Mucosa of rectum (tissue), 2 donors: ENCODE data around the gene SLC27A5.

ENCODE experiments used
- H3K27ac ChIP-seq, 2 donors: one replicate each; pipeline ENCODE4 v1.7.0; 2013; ENCODE audit warnings: inconsistent platforms in 2 of 2, low read depth in 2 of 2, low read length in 2 of 2
- H3K27me3 ChIP-seq, 2 donors: one replicate each; pipeline ENCODE4 v1.7.0; 2013; ENCODE audit warnings: low read length in 2 of 2; ENCODE audit not compliant: control insufficient read depth in 2 of 2, insufficient read depth in 2 of 2
- H3K36me3 ChIP-seq, 2 donors: one replicate each; pipeline ENCODE4 v1.7.0; 2013; ENCODE audit warnings: low read length in 2 of 2; ENCODE audit not compliant: control insufficient read depth in 2 of 2, insufficient read depth in 2 of 2
- H3K4me1 ChIP-seq, 2 donors: one replicate each; pipeline ENCODE4 v1.7.0; 2013; ENCODE audit warnings: low read length in 2 of 2, mild to moderate bottlenecking in 1 of 2; ENCODE audit not compliant: control insufficient read depth in 2 of 2, insufficient read depth in 2 of 2
- H3K4me3 ChIP-seq, 2 donors: one replicate each; pipeline ENCODE4 v1.7.0; 2013; ENCODE audit warnings: low read length in 2 of 2
- H3K9ac ChIP-seq, 2 donors: one replicate each; pipeline ENCODE4 v1.7.0; 2013; ENCODE audit warnings: low read length in 2 of 2, low read depth in 1 of 2, mild to moderate bottlenecking in 1 of 2
- H3K9me3 ChIP-seq, 2 donors: one replicate each; pipeline ENCODE4 v1.7.0; 2013; ENCODE audit warnings: low read length in 2 of 2; ENCODE audit not compliant: control insufficient read depth in 2 of 2
- donor health status: healthy.
- donor health status: Normal muscosa, but diverticular disease.

Gene SLC27A5

GRCh38 chr19:58555920-58556621 lies 44.3 kb upstream of the SLC27A5 start:
- H3K4me1 ChIP-seq = peaks cover 41% of the 10 kb centered on the region in 2 donors
- H3K27me3 ChIP-seq = no peaks in the 10 kb centered on the region
- H3K9ac ChIP-seq = no peak overlapping the region
- H3K27ac ChIP-seq = peak overlapping the region in 1 of 2 donors; percentile 97
- H3K36me3 ChIP-seq = peaks cover 28% of the 10 kb centered on the region in 2 donors
- H3K9me3 ChIP-seq = no peaks in the 10 kb centered on the region
- H3K4me3 ChIP-seq = peak overlapping the region in 1 of 2 donors; percentile 31

DNA sequence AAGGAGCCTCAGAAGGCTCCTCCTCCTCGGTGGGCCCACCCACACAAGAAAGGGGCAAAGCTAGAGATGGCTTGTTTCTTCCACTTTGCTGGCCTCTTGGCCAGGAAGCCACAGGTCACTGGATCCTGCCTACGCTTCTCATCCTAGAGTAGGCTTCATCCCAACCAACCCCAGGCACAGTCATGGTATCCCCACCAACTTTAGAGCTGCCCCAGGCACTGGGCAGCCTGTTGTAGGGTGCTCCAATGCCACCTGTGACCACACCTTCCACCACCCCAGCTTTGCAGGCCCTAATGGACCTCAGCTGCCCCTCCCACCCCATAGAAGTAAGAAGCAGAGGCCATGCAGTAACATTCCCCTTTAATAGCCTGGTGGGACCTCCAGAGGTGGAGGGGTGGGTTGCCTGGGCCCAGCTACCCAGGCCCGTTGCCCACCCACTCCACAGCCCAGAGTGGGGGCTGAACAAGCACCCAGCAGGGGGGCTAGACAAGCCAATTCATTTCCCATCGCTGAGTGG lies 43.6 kb upstream of the SLC27A5 start:
- H3K4me3 ChIP-seq = peak overlapping the region; percentile 97 to 99
- peak overlapping the region; percentile 95 to 97 for H3K27ac ChIP-seq
- no peaks in the 10 kb centered on the region for H3K9me3 ChIP-seq
- H3K9ac ChIP-seq = peak overlapping the region; percentile 96 to 98
- no peaks in the 10 kb centered on the region for H3K27me3 ChIP-seq
- peaks cover 34 to 35% of the 10 kb centered on the region in 2 donors for H3K36me3 ChIP-seq
- peaks cover 41% of the 10 kb centered on the region in 2 donors for H3K4me1 ChIP-seq

DNA sequence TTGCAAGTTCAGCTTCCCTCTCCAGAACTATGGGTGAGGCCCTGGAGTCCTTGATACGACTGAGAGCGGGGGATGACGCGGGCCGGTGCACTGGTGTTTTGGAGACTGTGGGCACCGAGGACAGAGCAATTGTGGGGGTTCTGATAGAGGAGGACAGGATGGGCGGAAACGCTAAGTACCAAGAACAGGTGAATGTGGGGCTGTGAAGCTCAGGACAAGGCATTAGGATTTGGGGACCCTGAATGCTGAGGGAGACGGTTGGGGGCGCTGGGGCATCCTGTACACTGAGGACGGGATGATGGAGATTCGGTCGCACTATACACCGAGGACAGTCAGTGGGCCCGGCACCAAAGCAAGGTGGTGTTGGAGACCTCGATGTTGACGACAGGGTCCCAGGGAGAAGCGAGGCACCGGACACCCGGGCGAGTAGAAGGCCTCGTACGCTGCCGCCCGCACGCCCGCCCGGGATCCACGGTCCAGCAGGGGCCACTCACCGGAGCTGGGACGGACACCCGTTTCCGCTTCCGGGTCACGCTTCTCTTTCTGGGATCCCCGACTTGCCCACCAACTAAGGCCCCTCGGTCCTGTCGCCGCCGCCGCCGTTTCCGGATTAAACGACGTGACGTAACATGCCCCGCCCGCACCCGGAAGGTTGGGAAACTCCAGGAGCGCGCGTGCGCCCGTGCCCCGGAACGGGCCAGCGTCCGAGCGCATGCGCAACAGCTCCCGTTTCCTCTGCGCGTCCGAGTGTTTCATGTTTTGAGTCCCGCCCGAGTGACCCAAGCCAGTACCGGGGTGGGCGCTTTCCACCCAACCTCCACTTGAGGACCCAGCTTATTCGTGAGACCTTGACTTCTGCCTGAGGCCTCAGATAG lies 42.9 kb upstream of the SLC27A5 start, which contains the start of gene CHMP2A:
Gene CHMP2A (minus strand): TSS at position 612 of the 875 bp plus-strand sequence. CDS start 893 bp downstream, outside the sequence.
- peak within 1 kb of the TSS; percentile 95 to 97 for H3K27ac ChIP-seq
- H3K9me3 ChIP-seq = no peaks in the 10 kb centered on the region
- H3K27me3 ChIP-seq = no peaks in the 10 kb centered on the region
- H3K9ac ChIP-seq = peak within 1 kb of the TSS; percentile 96 to 98
- H3K4me3 ChIP-seq = peak within 1 kb of the TSS; percentile 97 to 99
- H3K4me1 ChIP-seq = peaks cover 36 to 37% of the 10 kb centered on the region in 2 donors
- peaks cover 41 to 42% of the 10 kb centered on the region in 2 donors for H3K36me3 ChIP-seq

DNA sequence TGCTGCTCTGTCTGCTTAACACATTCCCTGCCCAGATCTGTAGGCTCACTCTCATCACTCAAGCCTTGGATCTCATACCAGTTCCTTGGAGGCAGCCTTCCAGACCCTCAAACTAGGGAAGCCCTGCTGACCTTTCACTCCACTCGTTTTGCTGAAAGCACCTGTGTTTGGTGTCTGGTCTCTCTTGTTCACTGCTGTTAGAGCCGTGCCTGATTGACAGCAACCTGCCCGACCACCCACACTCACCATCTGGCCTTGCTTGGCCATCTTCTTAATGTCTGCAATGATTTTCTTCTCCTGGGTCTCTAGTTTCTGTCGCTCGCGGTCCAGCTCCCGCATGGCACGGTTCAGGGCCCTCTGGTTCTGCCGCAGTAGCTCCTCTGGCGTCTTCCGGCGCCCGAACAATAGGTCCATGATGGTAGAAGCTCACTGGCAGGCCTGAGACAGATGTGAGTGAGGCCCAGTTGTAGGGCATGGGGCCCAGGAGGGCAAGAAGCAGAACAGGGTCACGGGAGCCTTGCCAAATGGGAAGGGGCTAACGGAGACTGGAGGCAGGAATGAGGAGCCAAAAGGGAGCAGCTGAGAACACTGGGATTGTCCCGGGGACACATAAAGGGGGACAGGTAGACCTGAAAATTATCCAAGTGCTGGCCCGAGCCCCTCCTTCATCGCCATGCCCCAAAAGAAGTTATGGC lies 42.2 kb upstream of the SLC27A5 start:
- H3K9ac ChIP-seq = peak overlapping the region; percentile 96 to 98
- H3K9me3 ChIP-seq = no peaks in the 10 kb centered on the region
- H3K27ac ChIP-seq = peak overlapping the region; percentile 95 to 97
- H3K4me1 ChIP-seq = peaks cover 33 to 35% of the 10 kb centered on the region in 2 donors
- H3K4me3 ChIP-seq = peak overlapping the region; percentile 97 to 99
- H3K36me3 ChIP-seq = peaks cover 48 to 49% of the 10 kb centered on the region in 2 donors
- no peaks in the 10 kb centered on the region for H3K27me3 ChIP-seq

DNA sequence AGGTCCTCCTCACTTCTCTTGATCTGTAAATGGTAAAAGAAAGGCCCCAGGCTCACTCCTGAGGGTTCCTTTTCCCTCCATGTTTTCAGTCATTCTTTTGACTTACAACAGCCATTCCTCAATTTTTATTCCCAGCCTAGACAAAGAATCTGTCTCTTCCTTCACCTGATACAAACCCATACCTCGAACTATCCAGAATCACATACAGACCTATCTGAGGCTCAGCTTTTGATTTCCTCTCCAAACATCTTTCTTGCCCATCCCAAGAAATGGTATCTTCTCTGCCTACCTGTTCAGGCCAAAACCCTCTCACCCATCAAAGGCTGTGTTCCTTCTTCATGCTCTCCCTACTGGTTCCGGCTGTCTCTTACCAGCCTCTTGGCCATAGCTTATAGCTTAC lies 40.9 kb upstream of the SLC27A5 start:
- H3K9me3 ChIP-seq = no peaks in the 10 kb centered on the region
- peaks cover 60 to 62% of the 10 kb centered on the region in 2 donors for H3K36me3 ChIP-seq
- no peak overlapping the region for H3K27ac ChIP-seq
- H3K4me1 ChIP-seq = peaks cover 31 to 34% of the 10 kb centered on the region in 2 donors
- H3K4me3 ChIP-seq = no peak overlapping the region
- no peaks in the 10 kb centered on the region for H3K27me3 ChIP-seq
- H3K9ac ChIP-seq = no peak overlapping the region

- H3K27ac ChIP-seq = no peak overlapping the region
- peaks cover 66 to 69% of the 10 kb centered on the region in 2 donors for H3K36me3 ChIP-seq
- no peak overlapping the region for H3K4me3 ChIP-seq
- peaks cover 23 to 25% of the 10 kb centered on the region in 2 donors for H3K4me1 ChIP-seq
- H3K9me3 ChIP-seq = no peaks in the 10 kb centered on the region
- no peak overlapping the region for H3K9ac ChIP-seq
- H3K27me3 ChIP-seq = no peaks in the 10 kb centered on the region
Measured at GRCh38 chr19:58551577-58552471, 40.0 kb upstream of the SLC27A5 start.

DNA sequence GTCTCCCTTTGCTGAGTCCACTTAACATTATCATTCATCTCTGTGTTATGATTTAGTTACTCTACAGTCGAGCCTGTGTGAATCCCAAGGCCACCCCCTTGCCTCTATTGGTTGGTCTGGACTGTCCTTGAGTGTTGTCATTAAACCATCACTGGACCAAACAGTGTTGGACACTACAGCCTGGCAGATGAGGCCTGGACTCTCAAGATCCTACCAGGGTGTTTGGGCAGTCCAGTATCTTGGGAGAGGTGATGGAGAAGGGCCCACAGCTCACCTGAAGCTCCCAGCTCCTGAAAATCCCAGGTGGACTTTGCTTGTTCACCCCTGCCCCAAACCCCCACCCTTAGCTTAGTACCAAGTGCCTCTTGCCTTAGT lies 39.3 kb upstream of the SLC27A5 start:
- peaks cover 61 to 66% of the 10 kb centered on the region in 2 donors for H3K36me3 ChIP-seq
- no peak overlapping the region for H3K4me3 ChIP-seq
- no peaks in the 10 kb centered on the region for H3K9me3 ChIP-seq
- no peaks in the 10 kb centered on the region for H3K27me3 ChIP-seq
- H3K4me1 ChIP-seq = peaks cover 25 to 26% of the 10 kb centered on the region in 2 donors
- H3K27ac ChIP-seq = no peak overlapping the region
- no peak overlapping the region for H3K9ac ChIP-seq

GRCh38 chr19:58550362-58551122 lies 38.8 kb upstream of the SLC27A5 start:
- H3K27ac ChIP-seq = no peak overlapping the region
- H3K9ac ChIP-seq = no peak overlapping the region
- H3K27me3 ChIP-seq = no peaks in the 10 kb centered on the region
- H3K36me3 ChIP-seq = peaks cover 58 to 70% of the 10 kb centered on the region in 2 donors
- H3K4me1 ChIP-seq = peaks cover 28 to 31% of the 10 kb centered on the region in 2 donors
- H3K9me3 ChIP-seq = no peaks in the 10 kb centered on the region
- H3K4me3 ChIP-seq = no peak overlapping the region
